DND-41 (cell line): Measurements from ENCODE around the gene DSCAM.

Source experiments
- ATAC-seq: fragments of 200-7000 bp; cut with Tn5 transposase; 3 replicates; pipeline ENCODE4 v1.9.1; 2021; ENCODE audit warnings: low read depth; ENCODE audit not compliant: insufficient read depth
- DNase-seq: peaks from one replicate; pipeline ENCODE4 v3.0.0-alpha.2; 2020
- H2AFZ ChIP-seq: 2 replicates; pipeline ENCODE4 v1.6.0; 2012; ENCODE audit warnings: low read depth, low read length
- H3K27ac ChIP-seq: 2 replicates; pipeline ENCODE4 v1.5.1; 2012; ENCODE audit warnings: low read length, inconsistent platforms
- H3K27me3 ChIP-seq: fragments of 200-600 bp; sonication (generic); 2 replicates; pipeline ENCODE4 v1.6.0; 2012; ENCODE audit warnings: low read length, mild to moderate bottlenecking, inconsistent platforms; ENCODE audit not compliant: insufficient read depth, poor library complexity
- H3K36me3 ChIP-seq: 2 replicates; pipeline ENCODE4 v1.5.1; 2012; ENCODE audit warnings: low read length, inconsistent platforms; ENCODE audit not compliant: insufficient read depth
- H3K4me1 ChIP-seq: 2 replicates; pipeline ENCODE4 v1.5.1; 2012; ENCODE audit warnings: mild to moderate bottlenecking, low read length; ENCODE audit not compliant: insufficient read depth
- H3K4me2 ChIP-seq: 2 replicates; pipeline ENCODE4 v1.6.0; 2012; ENCODE audit warnings: mild to moderate bottlenecking, moderate library complexity, low read length, inconsistent platforms; ENCODE audit not compliant: insufficient read depth
- H3K4me3 ChIP-seq, 2 experiments: fragments of 200-600 bp in 1 of 2; shearing (Covaris generic) in 1 of 2; 2 replicates each; pipeline ENCODE4 v1.5.1; 2012 to 2016; ENCODE audit warnings: inconsistent platforms in 2 of 2, low read length in 2 of 2, mild to moderate bottlenecking in 2 of 2, low read depth in 1 of 2, moderate library complexity in 1 of 2
- H3K79me2 ChIP-seq: 2 replicates; pipeline ENCODE4 v1.6.0; 2012; ENCODE audit warnings: low read length, inconsistent platforms; ENCODE audit not compliant: insufficient read depth
- H3K9ac ChIP-seq: 2 replicates; pipeline ENCODE4 v1.6.0; 2012; ENCODE audit warnings: low read depth, mild to moderate bottlenecking, inconsistent platforms, low read length, moderate library complexity
- H3K9me3 ChIP-seq: 2 replicates; pipeline ENCODE4 v1.5.1; 2012; ENCODE audit warnings: low read length, moderate library complexity, mild to moderate bottlenecking, inconsistent platforms; ENCODE audit not compliant: insufficient read depth, severe bottlenecking
- H4K20me1 ChIP-seq: 2 replicates; pipeline ENCODE4 v1.6.0; 2012; ENCODE audit warnings: low read length; ENCODE audit not compliant: insufficient read depth
- EZH2 ChIP-seq: IDR thresholded peaks from 3 replicates; pipeline ENCODE4 v1.6.1; 2012; ENCODE audit warnings: borderline replicate concordance, low read depth, mild to moderate bottlenecking, moderate library complexity, low read length, inconsistent platforms; ENCODE audit not compliant: severe bottlenecking
- TF ChIP-seq, protein P1 (sequence below): IDR thresholded peaks from 2 replicates; pipeline ENCODE4 v1.5.1; 2012; ENCODE audit warnings: borderline replicate concordance, low read length, moderate library complexity, mild to moderate bottlenecking; ENCODE audit not compliant: poor library complexity, severe bottlenecking; ENCODE audit errors: extremely low read depth

The DSCAM gene

DNA sequence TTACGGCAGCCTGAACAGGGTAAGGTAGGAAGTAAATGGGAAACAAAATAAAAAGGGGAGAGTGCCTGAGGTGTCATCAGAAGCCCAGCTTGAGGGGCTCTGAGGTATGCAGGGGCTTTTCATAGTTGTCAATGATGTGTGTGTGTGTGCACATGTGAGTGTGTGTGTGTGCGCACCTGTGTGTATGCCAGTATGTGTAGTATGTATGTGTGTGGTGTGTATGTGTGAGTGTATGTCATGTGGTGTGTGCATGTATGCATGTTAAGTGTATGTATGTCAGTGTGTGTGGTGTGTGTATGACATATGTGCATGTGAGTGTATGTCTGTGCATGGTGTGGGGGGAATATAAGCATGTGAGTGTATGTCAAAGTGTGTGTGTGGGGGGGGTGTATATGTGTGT lies 184.1 kb downstream of the DSCAM start:
- no peak overlapping the region for H3K4me2 ChIP-seq
- H3K27ac ChIP-seq = no peak overlapping the region
- H3K4me3 ChIP-seq = no peak overlapping the region
- no peaks in the 10 kb centered on the region for H3K4me1 ChIP-seq
- no peaks in the 10 kb centered on the region for H4K20me1 ChIP-seq
- peaks cover 8% of the 10 kb centered on the region for H3K27me3 ChIP-seq
- no peaks in the 10 kb centered on the region for H3K79me2 ChIP-seq
- no peak for TF ChIP-seq EZH2
- TF ChIP-seq, protein P1, sequence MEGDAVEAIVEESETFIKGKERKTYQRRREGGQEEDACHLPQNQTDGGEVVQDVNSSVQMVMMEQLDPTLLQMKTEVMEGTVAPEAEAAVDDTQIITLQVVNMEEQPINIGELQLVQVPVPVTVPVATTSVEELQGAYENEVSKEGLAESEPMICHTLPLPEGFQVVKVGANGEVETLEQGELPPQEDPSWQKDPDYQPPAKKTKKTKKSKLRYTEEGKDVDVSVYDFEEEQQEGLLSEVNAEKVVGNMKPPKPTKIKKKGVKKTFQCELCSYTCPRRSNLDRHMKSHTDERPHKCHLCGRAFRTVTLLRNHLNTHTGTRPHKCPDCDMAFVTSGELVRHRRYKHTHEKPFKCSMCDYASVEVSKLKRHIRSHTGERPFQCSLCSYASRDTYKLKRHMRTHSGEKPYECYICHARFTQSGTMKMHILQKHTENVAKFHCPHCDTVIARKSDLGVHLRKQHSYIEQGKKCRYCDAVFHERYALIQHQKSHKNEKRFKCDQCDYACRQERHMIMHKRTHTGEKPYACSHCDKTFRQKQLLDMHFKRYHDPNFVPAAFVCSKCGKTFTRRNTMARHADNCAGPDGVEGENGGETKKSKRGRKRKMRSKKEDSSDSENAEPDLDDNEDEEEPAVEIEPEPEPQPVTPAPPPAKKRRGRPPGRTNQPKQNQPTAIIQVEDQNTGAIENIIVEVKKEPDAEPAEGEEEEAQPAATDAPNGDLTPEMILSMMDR = no peak
- no peak for ATAC-seq
- no peaks in the 10 kb centered on the region for H3K9me3 ChIP-seq
- H2AFZ ChIP-seq = no peak overlapping the region
- no peak for DNase-seq
- H3K9ac ChIP-seq = no peak overlapping the region
- H3K36me3 ChIP-seq = no peaks in the 10 kb centered on the region

DNA sequence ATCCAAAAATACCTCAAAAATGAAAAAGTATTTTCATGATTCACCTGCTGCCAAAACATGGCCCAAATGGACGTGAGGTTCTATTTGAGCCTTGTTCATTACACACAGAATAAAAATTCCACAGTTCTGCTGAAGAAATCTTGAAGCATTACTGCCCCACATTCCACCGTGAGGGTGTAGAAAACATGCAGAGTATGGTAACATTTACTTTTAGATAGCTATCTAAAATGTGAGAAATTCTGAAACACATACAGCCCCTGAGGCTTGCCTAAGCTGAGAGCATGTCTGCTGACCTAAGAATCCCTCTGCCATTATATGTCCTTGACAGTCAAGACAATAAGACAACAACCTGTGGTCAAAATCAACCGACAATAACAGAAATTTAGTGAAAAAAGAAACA lies 186.5 kb downstream of the DSCAM start:
- no peak overlapping the region for H3K27ac ChIP-seq
- H3K79me2 ChIP-seq = no peaks in the 10 kb centered on the region
- peaks cover 3% of the 10 kb centered on the region for H3K9me3 ChIP-seq
- H3K4me2 ChIP-seq = no peak overlapping the region
- no peak overlapping the region for H3K9ac ChIP-seq
- TF ChIP-seq, protein P1 = no peak
- TF ChIP-seq EZH2 = no peak
- H4K20me1 ChIP-seq = no peaks in the 10 kb centered on the region
- no peaks in the 10 kb centered on the region for H3K4me1 ChIP-seq
- DNase-seq (no peak), ATAC-seq (no peak)
- no peaks in the 10 kb centered on the region for H3K36me3 ChIP-seq
- no peak overlapping the region for H2AFZ ChIP-seq
- peaks cover 8% of the 10 kb centered on the region for H3K27me3 ChIP-seq
- H3K4me3 ChIP-seq = no peak overlapping the region

DNA sequence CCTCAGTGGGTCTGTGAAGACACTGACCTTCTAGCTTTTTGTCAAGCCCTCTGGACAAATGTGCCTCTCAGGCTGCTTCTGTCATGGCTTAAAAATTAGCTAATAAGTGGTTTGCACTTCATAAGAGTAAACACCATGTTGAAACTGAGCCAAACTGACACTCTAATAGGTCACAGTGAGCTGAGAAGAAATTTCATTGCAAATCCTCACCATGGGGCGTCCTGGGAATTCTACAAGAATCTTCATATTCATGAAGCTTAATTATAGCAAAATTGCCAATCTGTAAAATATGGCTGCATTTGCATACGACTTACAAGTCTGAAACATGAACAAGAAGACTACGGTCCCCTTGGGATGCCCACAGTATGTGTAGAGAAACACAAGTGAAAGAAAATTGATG lies 188.6 kb downstream of the DSCAM start:
- H3K9me3 ChIP-seq = peaks cover 3% of the 10 kb centered on the region
- TF ChIP-seq, protein P1 = no peak
- no peak for TF ChIP-seq EZH2
- H4K20me1 ChIP-seq = no peaks in the 10 kb centered on the region
- H3K4me3 ChIP-seq = no peak overlapping the region
- H3K36me3 ChIP-seq = no peaks in the 10 kb centered on the region
- no peak overlapping the region for H2AFZ ChIP-seq
- H3K4me2 ChIP-seq = no peak overlapping the region
- no peak overlapping the region for H3K27ac ChIP-seq
- no peaks in the 10 kb centered on the region for H3K79me2 ChIP-seq
- H3K27me3 ChIP-seq = peaks cover 8% of the 10 kb centered on the region
- ATAC-seq = no peak
- no peak for DNase-seq
- no peaks in the 10 kb centered on the region for H3K4me1 ChIP-seq
- no peak overlapping the region for H3K9ac ChIP-seq

DNA sequence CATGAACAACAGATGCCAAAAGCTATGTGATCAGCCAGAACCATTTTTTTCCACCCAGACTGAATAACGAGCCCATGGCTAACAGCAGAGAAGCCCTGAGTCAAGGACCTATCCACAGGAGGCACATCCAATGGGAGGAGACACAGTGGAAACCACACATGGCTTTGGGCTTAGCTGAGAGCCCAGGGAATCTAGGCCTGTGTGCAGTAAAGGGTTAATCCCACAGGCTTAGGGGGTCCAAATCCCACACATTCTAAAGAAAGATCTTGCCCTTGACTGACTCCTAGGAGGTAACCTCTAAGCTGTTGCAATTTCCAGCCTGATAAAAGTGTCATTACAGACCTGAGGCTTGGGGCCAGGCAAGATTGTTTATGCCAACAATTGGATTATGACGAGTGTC lies 194.5 kb downstream of the DSCAM start:
- Histone ChIP-seq H3K4me2 (no peak overlapping the region), H3K79me2 (no peaks in the 10 kb centered on the region), H3K27ac (no peak overlapping the region), H3K4me1 (no peaks in the 10 kb centered on the region), H3K36me3 (no peaks in the 10 kb centered on the region), H3K4me3 (no peak overlapping the region), H3K9me3 (peaks cover 6% of the 10 kb centered on the region), H3K9ac (no peak overlapping the region), H4K20me1 (no peaks in the 10 kb centered on the region), H2AFZ (no peak overlapping the region), H3K27me3 (no peaks in the 10 kb centered on the region)
- DNase-seq = no peak
- TF ChIP-seq, protein P1 = no peak
- TF ChIP-seq EZH2 = no peak
- no peak for ATAC-seq
